GM12878 (cell line): ENCODE data around the gene TRAF3. TPM values are rescaled to one million over a fixed set of nuclear protein-coding genes. Genes with fewer than 3 reads are reported as not detected.

Experiments used
- BHLHE40 ChIP-seq, 2 experiments: fragments of 450-650 bp in 1 of 2; IDR thresholded peaks; 2 replicates each; pipeline ENCODE4 v1.6.1; 2011 to 2017; ENCODE audit warnings: low read depth in 2 of 2, borderline replicate concordance in 1 of 2, improper control_type of control experiment in 1 of 2, low read length in 1 of 2, mild to moderate bottlenecking in 1 of 2
- CBFB ChIP-seq: IDR thresholded peaks from 2 replicates; pipeline ENCODE4 v1.6.1; 2016; ENCODE audit warnings: antibody characterized with exemption, low read depth
- CBX5 ChIP-seq: sonication (generic); IDR thresholded peaks from 2 replicates; pipeline ENCODE4 v1.6.1; 2016; ENCODE audit warnings: low read depth, moderate library complexity, mild to moderate bottlenecking, inconsistent platforms
- CHD4 ChIP-seq: fragments of 200-600 bp; sonication (generic); IDR thresholded peaks from 2 replicates; pipeline ENCODE4 v1.6.1; 2016; ENCODE audit warnings: mild to moderate bottlenecking
- HDAC2 ChIP-seq: fragments of 200-600 bp; sonication (generic); IDR thresholded peaks from 2 replicates; pipeline ENCODE4 v1.6.1; 2017
- IKZF2 ChIP-seq, 2 experiments: fragments of 450-650 bp; IDR thresholded peaks; 2 replicates each; pipeline ENCODE4 v1.6.1; 2017; ENCODE audit warnings: mild to moderate bottlenecking in 2 of 2, moderate library complexity in 2 of 2
- IRF4 ChIP-seq: IDR thresholded peaks from 2 replicates; pipeline ENCODE4 v1.6.1; 2011; ENCODE audit warnings: low read depth, low read length
- IRF5 ChIP-seq: fragments of 450-650 bp; IDR thresholded peaks from 2 replicates; pipeline ENCODE4 v1.6.1; 2017; ENCODE audit warnings: borderline replicate concordance
- KAT2A ChIP-seq: conservative IDR thresholded peaks from 2 replicates; pipeline ENCODE4 v1.6.1; 2011; ENCODE audit warnings: low read depth, low read length; ENCODE audit not compliant: control insufficient read depth
- MYC ChIP-seq: IDR thresholded peaks from 2 replicates; pipeline ENCODE4 v1.6.1; 2011; ENCODE audit warnings: mild to moderate bottlenecking, low read length, moderate library complexity, inconsistent platforms; ENCODE audit not compliant: insufficient read depth, insufficient replicate concordance, insufficient read length, severe bottlenecking
- NR2C1 ChIP-seq: fragments of 450-650 bp; IDR thresholded peaks from 2 replicates; pipeline ENCODE4 v1.6.1; 2017; ENCODE audit warnings: antibody characterized with exemption, mild to moderate bottlenecking, moderate library complexity
- RELB ChIP-seq: fragments of 450-650 bp; IDR thresholded peaks from 2 replicates; pipeline ENCODE4 v1.6.1; 2017; ENCODE audit warnings: low read depth, mild to moderate bottlenecking, moderate library complexity
- SIX5 ChIP-seq: IDR thresholded peaks from 2 replicates; pipeline ENCODE4 v1.6.1; 2011; ENCODE audit warnings: mild to moderate bottlenecking, low read depth, low read length, moderate library complexity; ENCODE audit not compliant: severe bottlenecking
- SMARCA5 ChIP-seq: fragments of 450-650 bp; IDR thresholded peaks from 2 replicates; pipeline ENCODE4 v1.6.1; 2017; ENCODE audit warnings: mild to moderate bottlenecking
- SMC3 ChIP-seq: IDR thresholded peaks from 2 replicates; pipeline ENCODE4 v1.6.1; 2011; ENCODE audit warnings: low read length, improper control_type of control experiment, borderline replicate concordance
- STAT1 ChIP-seq: fragments of 450-650 bp; conservative IDR thresholded peaks from 2 replicates; pipeline ENCODE4 v1.6.1; 2014; ENCODE audit warnings: antibody characterized with exemption, mild to moderate bottlenecking
- TAF1 ChIP-seq: IDR thresholded peaks from 2 replicates; pipeline ENCODE4 v1.6.1; 2011; ENCODE audit warnings: mild to moderate bottlenecking, low read depth, low read length, borderline replicate concordance
- ZBTB4 ChIP-seq: fragments of 450-650 bp; formaldehyde crosslinking; IDR thresholded peaks from 2 replicates; pipeline ENCODE4 v1.4.0; 2022; ENCODE audit warnings: mild to moderate bottlenecking, moderate library complexity
- ZBTB40 ChIP-seq: fragments of 450-650 bp; IDR thresholded peaks from 2 replicates; pipeline ENCODE4 v1.6.1; 2016; ENCODE audit warnings: mild to moderate bottlenecking, moderate library complexity, borderline replicate concordance
- ZNF384 ChIP-seq: IDR thresholded peaks from 2 replicates; pipeline ENCODE4 v1.6.1; 2012; ENCODE audit warnings: low read depth, mild to moderate bottlenecking, low read length, improper control_type of control experiment, borderline replicate concordance
- polyA plus RNA-seq, 11 experiments: library from polyadenylated mRNA; depleted of rRNA in 4 of 11; unstranded in 6 of 11; stranded (reverse) in 5 of 11; fragments of >200 nt; fragmentation: Nextera tagmentation in 4 of 11; fragmentation: Illumina TruSeq in 1 of 11; extraction: Ambion mirVana in 4 of 11; extraction: Trizol in 1 of 11; gene quantifications; 1 replicate in 1 of 11; 2 replicates in 10 of 11; pipeline versions ENCODE4 v1.2.1 to v1.2.3, GENCODE V29; 2011 to 2016; ENCODE audit warnings: inconsistent platforms in 2 of 11, missing spikeins in 2 of 11, low read depth in 1 of 11
- total RNA-seq, 4 experiments: library from RNA; depleted of rRNA in 3 of 4; stranded (reverse); fragments of >200 nt in 3 of 4; fragmentation: Illumina TruSeq in 1 of 4; extraction: Trizol in 1 of 4; gene quantifications; 2 replicates each; pipeline versions ENCODE4 v1.2.1 to v1.2.3, GENCODE V29; 2013 to 2021

The TRAF3 gene
- total and polyA plus RNA-seq, 10 of the 15 experiments (the other 5 are each of a cell fraction or from before 2014, with no cell fraction given), result 3.0 to 70.1 (median 36.5) TPM

GRCh38 chr14:102754370-102755262 is 22.6 kb upstream of the TRAF3 start (continued):
- no peak for TF ChIP-seq ZBTB4 (CRISPR knock-in tag)
- TF ChIP-seq IRF5, result no peak
- TF ChIP-seq TAF1, result no peak
- no peak for TF ChIP-seq HDAC2
- peak; percentile 8 to 39; a peak in 2 of 4 replicates for TF ChIP-seq BHLHE40 (IDR thresholded peaks at IDR 0.05; ENCODE audit: borderline replicate concordance in 1 of 2, low read depth in 2 of 2, low read length in 1 of 2)
- TF ChIP-seq CBX5, result no peak
- no peak for TF ChIP-seq SIX5
- TF ChIP-seq RELB, result peak; percentile 94
- TF ChIP-seq CBFB, result no peak
- TF ChIP-seq STAT1, result no peak
- no peak for TF ChIP-seq ZBTB40
- no peak for TF ChIP-seq SMARCA5
- no peak for TF ChIP-seq KAT2A
- TF ChIP-seq CHD4, result no peak
- no peak for TF ChIP-seq NR2C1
- no peak for TF ChIP-seq MYC
- peak; percentile 67 to 78 for TF ChIP-seq IKZF2 (IDR thresholded peaks at IDR 0.05)
- TF ChIP-seq SMC3, result no peak
- no peak for TF ChIP-seq ZNF384
- no peak for TF ChIP-seq IRF4
